HG02885 (cell line): ENCODE results near the gene KRCC1.
"Not testable (repeated sequence)": the region's sequence is repeated elsewhere in the genome, so short reads cannot be mapped to it uniquely, and the experiment has no call there.

Source experiments
- ATAC-seq: cut with Tn5 transposase; IDR thresholded peaks from one replicate; pipeline ENCODE4 v1.9.1; 2021; ENCODE audit warnings: mild to moderate bottlenecking; ENCODE audit not compliant: unreplicated experiment, poor library complexity

KRCC1 gene

DNA sequence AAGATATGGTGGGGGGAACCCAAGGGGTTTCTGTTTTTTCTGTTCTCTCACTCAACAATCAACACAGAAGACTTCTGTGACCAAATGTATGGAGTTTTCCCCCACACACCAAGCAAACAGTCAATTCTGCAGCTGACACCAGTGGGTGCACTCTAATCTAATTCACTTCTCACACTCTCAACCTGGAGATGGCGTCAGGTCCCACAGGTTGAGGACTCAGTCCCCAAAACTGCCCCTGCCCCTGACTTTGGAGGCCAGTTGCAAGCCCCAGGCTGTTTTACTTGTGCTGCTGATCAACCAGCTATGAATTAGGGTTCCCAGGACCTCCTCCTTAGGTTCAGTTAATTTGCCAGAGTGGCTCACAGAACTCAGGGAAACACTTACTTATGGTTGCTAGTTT is 45.4 kb downstream of the KRCC1 start:
- ATAC-seq, result no peak

DNA sequence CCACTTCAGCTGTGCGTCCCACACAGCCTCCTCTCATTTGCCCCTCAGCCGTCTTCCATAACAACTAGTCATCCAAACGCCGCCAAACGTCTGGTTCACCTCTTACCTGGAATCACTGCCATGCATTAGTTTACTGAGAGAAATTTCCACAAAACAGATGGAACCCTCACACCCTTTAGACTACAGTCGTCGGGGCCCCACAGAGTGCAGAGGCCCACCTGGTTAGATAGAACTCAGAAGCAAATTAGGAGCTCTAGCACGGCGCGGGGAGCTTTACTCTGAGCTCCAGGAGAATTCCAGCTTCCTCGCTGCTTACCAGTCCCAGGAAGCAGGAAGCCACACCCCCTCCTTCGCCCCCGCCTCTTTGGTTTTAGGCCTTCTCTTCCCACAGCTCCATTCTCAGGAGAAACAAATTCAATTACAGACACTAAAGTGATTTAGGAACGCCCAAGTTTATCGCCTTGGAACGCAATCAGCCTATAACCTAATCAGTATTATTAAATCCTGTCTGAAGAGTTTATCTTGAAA is 48.6 kb downstream of the KRCC1 start:
- no peak for ATAC-seq

DNA sequence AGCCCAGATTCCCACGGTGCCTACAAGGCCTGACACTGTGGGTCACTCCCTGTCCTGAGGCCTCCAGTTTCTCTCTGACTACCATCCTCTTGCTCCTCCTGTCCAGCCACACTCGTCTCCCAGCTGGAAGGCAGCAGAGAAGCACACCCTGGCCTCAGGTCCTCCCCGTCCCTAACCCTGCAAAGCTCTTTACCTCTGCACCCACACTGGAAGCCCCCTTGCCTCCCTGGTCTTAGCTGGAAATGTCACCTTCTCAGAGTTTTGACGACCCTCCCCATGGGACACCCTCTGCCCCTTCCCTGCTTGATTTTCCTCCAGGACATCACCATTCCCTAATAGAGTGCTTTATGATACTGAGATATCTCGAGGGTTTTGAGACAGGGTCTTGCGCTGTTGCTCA is 49.8 kb downstream of the KRCC1 start:
- no peak for ATAC-seq

DNA sequence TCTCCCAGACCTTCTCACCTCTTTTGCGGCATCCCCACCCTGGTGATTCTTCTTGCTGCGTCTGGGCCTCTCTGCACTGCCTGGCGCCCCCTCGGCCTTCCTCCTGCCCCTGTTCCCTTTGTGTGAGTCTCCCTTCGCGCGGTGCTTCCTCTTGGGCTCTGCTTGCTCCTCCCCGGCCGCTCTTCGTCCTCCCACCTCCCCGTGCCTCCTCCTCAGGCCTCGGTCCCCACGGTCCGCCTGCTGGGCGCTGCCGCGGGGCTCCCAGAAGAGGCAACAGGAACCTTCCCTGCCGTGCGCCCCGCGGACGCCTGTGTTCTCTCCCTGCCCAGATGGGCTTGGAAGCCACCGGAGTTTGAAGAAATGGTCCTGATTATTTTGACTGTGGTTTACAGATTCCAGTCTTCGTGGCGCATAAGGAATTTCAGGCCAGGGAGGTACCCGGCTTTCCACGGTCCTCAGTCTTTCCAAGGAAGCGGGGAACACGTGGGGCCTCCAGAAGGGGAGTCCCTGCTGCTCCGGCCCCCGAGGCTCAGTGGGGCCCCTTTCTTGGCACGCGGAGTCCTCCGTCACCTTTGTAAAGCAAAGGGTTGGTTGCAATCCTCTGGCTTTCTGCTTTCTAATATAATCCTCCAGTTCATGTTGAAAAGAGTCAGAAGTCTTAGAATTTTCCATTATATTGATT is 52.4 kb downstream of the KRCC1 start:
- ATAC-seq, result no peak

- no peak for ATAC-seq
Observed at GRCh38 chr2:88002359-88002707, 53.2 kb downstream of the KRCC1 start.

GRCh38 chr2:88000474-88000873 is 55.1 kb downstream of the KRCC1 start:
- not testable (repeated sequence) for ATAC-seq

DNA sequence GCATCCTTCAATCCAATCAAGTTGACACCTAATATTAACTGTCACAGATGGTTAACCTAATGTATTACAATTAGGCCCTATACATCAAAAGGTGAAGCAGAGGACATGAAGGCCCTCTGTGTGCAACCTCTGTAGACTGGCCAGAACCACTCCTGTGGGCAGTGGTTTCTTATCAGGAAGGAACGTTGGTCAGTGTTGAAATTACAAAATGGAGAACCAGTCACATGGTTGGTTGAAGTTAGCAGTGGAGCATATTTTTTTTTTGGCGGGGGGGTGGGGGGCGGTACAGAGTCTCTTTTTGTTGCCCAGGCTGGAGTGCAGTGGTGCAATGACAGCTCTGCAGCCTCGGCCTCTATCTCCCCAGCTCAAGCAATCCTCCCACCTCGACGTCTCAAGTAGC is 59.0 kb downstream of the KRCC1 start:
- ATAC-seq, result no peak

DNA sequence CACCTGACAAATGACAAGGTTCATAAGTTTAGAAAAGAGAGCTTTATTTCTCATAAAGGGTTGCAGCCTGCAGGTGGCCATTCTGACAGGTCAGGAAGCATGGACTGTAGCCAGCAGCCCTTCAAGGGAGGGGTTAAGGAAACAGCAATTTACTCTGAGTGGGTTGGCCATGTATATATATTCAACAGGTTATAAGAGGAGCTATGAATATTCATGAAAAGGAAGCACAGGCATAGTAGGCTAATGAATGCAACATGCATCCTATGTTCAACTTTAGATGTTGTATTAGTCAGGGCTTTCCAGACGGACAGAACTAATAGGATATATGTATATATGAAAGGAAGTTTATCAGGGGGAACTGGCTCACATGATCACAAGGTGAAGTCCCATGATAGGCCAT is 59.8 kb downstream of the KRCC1 start:
- no peak for ATAC-seq

DNA sequence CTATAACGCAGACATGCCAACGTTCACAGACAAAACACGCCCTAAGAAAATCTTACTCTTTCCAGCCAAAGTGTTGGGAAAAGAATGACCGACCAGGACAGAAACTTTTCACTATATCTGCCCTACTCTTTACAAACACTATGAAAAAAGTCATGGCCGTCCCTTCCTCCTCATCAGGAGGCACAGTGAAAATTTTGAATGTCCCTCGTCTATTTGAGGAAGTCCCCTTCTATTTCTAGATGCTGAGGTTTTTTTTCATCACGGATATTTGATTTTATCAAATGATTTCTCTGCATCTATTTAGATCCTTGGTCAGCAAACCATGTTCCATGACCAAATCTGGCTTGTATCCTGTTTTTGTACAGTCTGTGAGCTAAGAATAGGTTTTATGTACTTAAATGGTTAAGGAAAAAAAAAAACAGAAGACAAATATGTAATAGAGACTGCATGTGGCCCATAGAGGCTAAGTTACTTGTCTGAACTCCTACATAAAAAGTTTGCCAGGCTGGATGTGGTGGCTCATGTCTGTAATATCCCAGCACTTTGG is 61.2 kb downstream of the KRCC1 start:
- ATAC-seq, result not testable (repeated sequence)

DNA sequence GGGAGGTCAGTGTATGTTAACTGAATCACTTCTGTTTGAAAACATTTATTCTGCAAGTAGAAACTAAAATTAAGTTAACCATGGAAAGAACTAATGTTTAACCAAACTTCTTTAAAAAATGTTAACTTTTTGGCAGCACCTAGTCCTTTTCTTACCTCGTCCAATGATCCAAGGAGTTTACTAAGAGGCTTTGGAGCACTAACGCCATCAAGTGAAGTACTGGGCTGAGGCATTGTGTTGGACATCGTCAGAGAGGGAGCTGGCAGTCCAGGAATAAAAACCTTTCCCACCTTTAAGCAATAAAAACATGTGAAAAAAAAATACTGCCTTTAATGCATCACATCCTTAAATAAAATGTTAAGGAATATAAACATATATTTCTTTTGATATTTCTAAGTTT is 63.0 kb downstream of the KRCC1 start:
- ATAC-seq, result not testable (repeated sequence)

- ATAC-seq, result not testable (repeated sequence)
Observed at GRCh38 chr2:87987473-87987872, 68.1 kb downstream of the KRCC1 start.

DNA sequence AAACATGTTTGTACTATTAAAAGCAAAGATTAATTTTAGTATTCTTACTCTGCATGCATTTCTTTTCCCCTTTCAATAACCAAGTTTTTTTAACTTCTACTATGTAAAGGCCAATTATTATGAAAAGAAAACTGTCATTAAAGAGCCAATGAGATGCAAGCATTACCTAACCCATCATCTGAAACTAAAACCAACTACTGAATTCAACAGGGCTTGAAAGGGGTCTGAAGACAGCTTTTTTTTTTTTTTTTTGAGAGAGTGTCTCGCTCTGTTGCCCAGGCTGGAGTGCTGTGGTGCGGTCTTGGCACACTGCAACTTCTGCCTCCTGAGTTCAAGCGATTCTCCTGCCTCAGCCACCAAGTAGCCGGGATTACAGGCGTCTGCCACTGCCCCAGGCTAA is 69.7 kb downstream of the KRCC1 start:
- peak; percentile 50 for ATAC-seq

DNA sequence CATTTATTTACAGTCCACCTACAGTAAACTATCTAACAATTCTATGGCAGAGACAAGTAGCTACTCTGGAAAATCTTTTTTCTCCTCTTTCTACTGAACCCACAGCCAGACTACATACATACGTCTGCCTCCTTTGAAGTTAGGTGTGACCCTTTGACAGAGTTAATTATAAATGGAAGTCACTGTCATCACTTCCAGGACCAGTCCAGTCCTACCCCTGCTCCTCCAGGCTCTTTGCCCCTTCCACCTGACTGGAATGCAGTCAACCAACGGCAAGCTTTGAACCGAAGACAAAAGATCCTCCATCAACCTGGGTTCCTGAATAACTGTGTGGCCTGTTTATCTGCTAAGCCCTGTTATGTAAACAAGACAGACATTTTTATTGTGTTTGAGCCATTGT is 74.4 kb downstream of the KRCC1 start:
- ATAC-seq, result not testable (repeated sequence)
